Measurements from ENCODE around the gene C1orf115.

C1orf115 gene

GRCh38 chr1:220680085-220680687 is 10.0 kb upstream of the C1orf115 start:
- no peak for TF ChIP-seq TAF1 (IDR thresholded peaks at IDR 0.05; ENCODE audit: borderline replicate concordance, insufficient read depth, low read length)
- TF ChIP-seq POLR2AphosphoS5 (IDR thresholded peaks at IDR 0.05; ENCODE audit: low read depth, low read length), result no peak
- no peak for TF ChIP-seq REST (IDR thresholded peaks at IDR 0.05; ENCODE audit: insufficient read depth in 1 of 2, low read depth in 2 of 2, low read length in 2 of 2)
- TF ChIP-seq FOXP2 (optimal IDR thresholded peaks at IDR 0.05; ENCODE audit: borderline replicate concordance, extremely low read depth, extremely low read length, insufficient read depth), result no peak
- TF ChIP-seq SIN3A (IDR thresholded peaks at IDR 0.05; ENCODE audit: borderline replicate concordance, insufficient read depth, low read length), result no peak

DNA sequence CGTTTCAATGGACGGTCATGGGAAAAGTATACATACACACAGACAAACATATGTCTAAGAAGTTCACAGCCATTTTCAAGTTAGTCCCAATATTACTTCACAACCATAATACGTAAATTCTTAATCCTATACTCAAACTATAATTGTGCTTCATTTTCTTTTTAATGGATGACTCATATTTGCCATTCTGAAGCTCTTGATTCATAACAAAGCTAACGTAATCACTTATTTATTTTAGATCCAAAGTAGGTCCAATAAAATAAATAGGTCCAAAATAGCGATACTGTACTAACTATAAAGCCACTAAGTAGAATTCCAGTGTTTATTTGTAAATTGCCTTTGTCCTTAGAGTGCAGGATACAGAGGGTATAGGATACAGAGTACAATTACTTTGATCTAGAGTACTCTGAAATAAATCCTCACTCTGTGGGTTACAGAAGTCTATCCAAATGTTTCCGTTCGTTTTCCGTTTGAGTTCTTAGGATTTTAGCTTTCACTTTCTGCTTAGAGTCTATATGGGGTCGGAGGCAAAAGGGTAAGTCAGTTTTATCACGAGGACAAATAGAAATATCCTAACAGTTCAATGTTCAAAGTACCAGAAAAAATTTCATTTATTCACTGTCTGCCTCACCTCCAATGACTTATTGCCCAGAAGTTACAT is 8.8 kb upstream of the C1orf115 start:
- no peak for TF ChIP-seq TAF1 (IDR thresholded peaks at IDR 0.05; ENCODE audit: borderline replicate concordance, insufficient read depth, low read length)
- no peak for TF ChIP-seq POLR2AphosphoS5 (IDR thresholded peaks at IDR 0.05; ENCODE audit: low read depth, low read length)
- no peak for TF ChIP-seq REST (IDR thresholded peaks at IDR 0.05; ENCODE audit: insufficient read depth in 1 of 2, low read depth in 2 of 2, low read length in 2 of 2)

GRCh38 chr1:220682901-220683576 is 7.1 kb upstream of the C1orf115 start:
- no peak for TF ChIP-seq TAF1 (IDR thresholded peaks at IDR 0.05; ENCODE audit: borderline replicate concordance, insufficient read depth, low read length)
- no peak for TF ChIP-seq REST (IDR thresholded peaks at IDR 0.05; ENCODE audit: insufficient read depth in 1 of 2, low read depth in 2 of 2, low read length in 2 of 2)
- TF ChIP-seq FOXP2 (optimal IDR thresholded peaks at IDR 0.05; ENCODE audit: borderline replicate concordance, extremely low read depth, extremely low read length, insufficient read depth), result no peak
- no peak for TF ChIP-seq POLR2AphosphoS5 (IDR thresholded peaks at IDR 0.05; ENCODE audit: low read depth, low read length)
- TF ChIP-seq SIN3A (IDR thresholded peaks at IDR 0.05; ENCODE audit: borderline replicate concordance, insufficient read depth, low read length), result no peak

DNA sequence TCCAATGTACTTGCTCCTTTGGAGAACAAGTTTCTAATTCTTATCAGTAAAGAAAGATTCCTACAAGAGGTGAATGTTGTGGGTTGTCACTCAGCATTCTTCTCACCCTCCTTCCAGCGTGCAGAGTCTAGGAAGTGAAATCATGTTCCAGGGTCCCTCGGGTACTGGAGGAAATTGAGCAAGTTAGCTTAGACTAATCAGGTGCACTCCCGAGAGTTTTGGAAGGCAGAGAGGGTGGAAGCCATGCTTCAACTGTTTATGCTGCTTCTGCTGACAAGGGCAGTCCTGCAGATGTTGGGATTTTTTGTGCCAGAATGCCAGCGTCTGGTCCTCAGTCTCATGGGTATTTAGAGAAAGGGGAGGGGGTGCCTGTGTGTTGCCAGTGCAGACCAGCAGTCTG is 5.3 kb upstream of the C1orf115 start:
- TF ChIP-seq FOXP2 (optimal IDR thresholded peaks at IDR 0.05; ENCODE audit: borderline replicate concordance, extremely low read depth, extremely low read length, insufficient read depth), result no peak

GRCh38 chr1:220685879-220686278 is 4.3 kb upstream of the C1orf115 start:
- TF ChIP-seq SIN3A (IDR thresholded peaks at IDR 0.05; ENCODE audit: borderline replicate concordance, insufficient read depth, low read length) (no peak), POLR2AphosphoS5 (IDR thresholded peaks at IDR 0.05; ENCODE audit: low read depth, low read length) (no peak), REST (IDR thresholded peaks at IDR 0.05; ENCODE audit: insufficient read depth in 1 of 2, low read depth in 2 of 2, low read length in 2 of 2) (no peak), FOXP2 (optimal IDR thresholded peaks at IDR 0.05; ENCODE audit: borderline replicate concordance, extremely low read depth, extremely low read length, insufficient read depth) (no peak), TAF1 (IDR thresholded peaks at IDR 0.05; ENCODE audit: borderline replicate concordance, insufficient read depth, low read length) (no peak)

Data from PFSK-1 (cell line).